C4-2B (cell line): ENCODE data around the gene GRN.
"Not testable (repeated sequence)": the region's sequence is repeated elsewhere in the genome, so short reads cannot be mapped to it uniquely, and the experiment has no call there.

Source experiments
- ZFX ChIP-seq: fragments of 450-650 bp; IDR thresholded peaks from 2 replicates; pipeline ENCODE4 v1.6.1; 2017
- TF ChIP-seq, protein P1 (sequence below): fragments of 450-650 bp; conservative IDR thresholded peaks from 2 replicates; pipeline ENCODE4 v1.5.1; 2017; ENCODE audit warnings: mild to moderate bottlenecking

DNA sequence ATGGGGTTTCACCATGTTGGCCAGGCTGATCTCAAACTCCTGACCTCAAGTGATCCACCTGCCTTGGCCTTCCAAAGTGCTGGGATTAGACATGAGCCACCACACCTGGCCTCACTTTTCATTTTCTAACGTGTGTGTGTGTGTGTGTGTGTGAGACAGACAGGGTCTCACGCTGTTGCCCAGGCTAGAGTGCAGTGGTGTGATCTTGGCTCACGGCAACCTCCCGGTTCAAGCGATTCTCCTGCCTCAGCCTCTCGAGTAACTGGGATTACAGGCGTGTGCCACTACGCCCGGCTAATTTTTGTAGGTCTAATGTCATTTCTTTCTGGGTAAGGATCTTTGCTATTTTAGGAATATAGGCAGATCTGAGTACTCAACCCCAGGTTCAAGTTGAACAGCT, 49.0 kb downstream of the GRN start:
- TF ChIP-seq, protein P1, sequence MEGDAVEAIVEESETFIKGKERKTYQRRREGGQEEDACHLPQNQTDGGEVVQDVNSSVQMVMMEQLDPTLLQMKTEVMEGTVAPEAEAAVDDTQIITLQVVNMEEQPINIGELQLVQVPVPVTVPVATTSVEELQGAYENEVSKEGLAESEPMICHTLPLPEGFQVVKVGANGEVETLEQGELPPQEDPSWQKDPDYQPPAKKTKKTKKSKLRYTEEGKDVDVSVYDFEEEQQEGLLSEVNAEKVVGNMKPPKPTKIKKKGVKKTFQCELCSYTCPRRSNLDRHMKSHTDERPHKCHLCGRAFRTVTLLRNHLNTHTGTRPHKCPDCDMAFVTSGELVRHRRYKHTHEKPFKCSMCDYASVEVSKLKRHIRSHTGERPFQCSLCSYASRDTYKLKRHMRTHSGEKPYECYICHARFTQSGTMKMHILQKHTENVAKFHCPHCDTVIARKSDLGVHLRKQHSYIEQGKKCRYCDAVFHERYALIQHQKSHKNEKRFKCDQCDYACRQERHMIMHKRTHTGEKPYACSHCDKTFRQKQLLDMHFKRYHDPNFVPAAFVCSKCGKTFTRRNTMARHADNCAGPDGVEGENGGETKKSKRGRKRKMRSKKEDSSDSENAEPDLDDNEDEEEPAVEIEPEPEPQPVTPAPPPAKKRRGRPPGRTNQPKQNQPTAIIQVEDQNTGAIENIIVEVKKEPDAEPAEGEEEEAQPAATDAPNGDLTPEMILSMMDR: not testable (repeated sequence)
- not testable (repeated sequence) for TF ChIP-seq ZFX
